Measurements from ENCODE around the gene GRIA4. TPM values are rescaled to one million over a fixed set of nuclear protein-coding genes. Genes with fewer than 3 reads are reported as not detected.

Gene GRIA4
- total and polyA plus RNA-seq, 12 donors: not detected

- intact Hi-C loops (cut with DNase I): no loop called here
- ATAC-seq: no peak
- 74 to 83% methylated on average over 3 of the region's 3 CpGs for WGBS, 2 donors
Measured at GRCh38 chr11:105929084-105929955, 319.4 kb downstream of the GRIA4 start.

GRCh38 chr11:105933695-105934094, 323.8 kb downstream of the GRIA4 start:
- WGBS, 2 donors: 89 to 91% methylated on average over 6 of the region's 6 CpGs
- TF ChIP-seq CTCF (IDR thresholded peaks at IDR 0.05): no peak

More at GRCh38 chr11:105929084-105929955, 319.4 kb downstream of the GRIA4 start:
- Histone ChIP-seq H3K36me3 (no peaks in the 10 kb centered on the region), H3K4me3 (no peak overlapping the region), H3K27ac (no peak overlapping the region), H3K9me3 (no peaks in the 10 kb centered on the region), H3K4me1 (no peaks in the 10 kb centered on the region), H3K27me3 (no peaks in the 10 kb centered on the region)
- TF ChIP-seq CTCF (IDR thresholded peaks at IDR 0.05): no peak
- DNase-seq: no peak

GRCh38 chr11:105935791-105936190, 325.9 kb downstream of the GRIA4 start:
- H3K4me1 ChIP-seq: peaks cover 0 to 9% (median 0%) of the 10 kb centered on the region in 9 donors
- no peaks in the 10 kb centered on the region for H3K27me3 ChIP-seq
- intact Hi-C loops (cut with DNase I): no loop called here
- H3K27ac ChIP-seq: no peak overlapping the region
- no peaks in the 10 kb centered on the region for H3K36me3 ChIP-seq
- no peaks in the 10 kb centered on the region for H3K9me3 ChIP-seq
- no peak overlapping the region for H3K4me3 ChIP-seq
- WGBS, 2 donors: 45 to 70% methylated on average over 2 of the region's 2 CpGs
- ATAC-seq (no peak), DNase-seq (no peak)
- TF ChIP-seq CTCF (IDR thresholded peaks at IDR 0.05): no peak

More at GRCh38 chr11:105933695-105934094, 323.8 kb downstream of the GRIA4 start:
- intact Hi-C loops (cut with DNase I): no loop called here
- no peaks in the 10 kb centered on the region for H3K27me3 ChIP-seq
- no peak overlapping the region for H3K4me3 ChIP-seq
- DNase-seq (no peak), ATAC-seq (no peak)
- no peak overlapping the region for H3K27ac ChIP-seq
- H3K4me1 ChIP-seq: peaks cover 0 to 9% (median 0%) of the 10 kb centered on the region in 9 donors
- no peaks in the 10 kb centered on the region for H3K36me3 ChIP-seq
- no peaks in the 10 kb centered on the region for H3K9me3 ChIP-seq

- ATAC-seq: no peak
- peaks cover 0 to 9% (median 0%) of the 10 kb centered on the region in 9 donors for H3K4me1 ChIP-seq
- intact Hi-C loops (cut with DNase I): no loop called here
- H3K4me3 ChIP-seq: no peak overlapping the region
- TF ChIP-seq CTCF (IDR thresholded peaks at IDR 0.05): no peak
- WGBS, 2 donors: 50 to 52% methylated on average over 4 of the region's 4 CpGs
- no peaks in the 10 kb centered on the region for H3K9me3 ChIP-seq
- no peak overlapping the region for H3K27ac ChIP-seq
- no peaks in the 10 kb centered on the region for H3K27me3 ChIP-seq
- no peaks in the 10 kb centered on the region for H3K36me3 ChIP-seq
- no peak for DNase-seq
Measured at GRCh38 chr11:105937331-105937730, 327.5 kb downstream of the GRIA4 start.
